Measurements from ENCODE around the gene WFDC8. TPM values are rescaled to one million over a fixed set of nuclear protein-coding genes. Genes with fewer than 3 reads are reported as not detected.

Gene WFDC8
- total RNA-seq, 1 donor from 2014 or later = not detected

Small RNAs within 50 kb of the gene (small RNA-seq; reads per million reads assigned to genes)
- not detected for gene AL031663.1 (ENCODE audit: low replicate concordance)
- not detected for gene HSPD1P21 (ENCODE audit: low replicate concordance)
- not detected for gene RNA5SP485 (ENCODE audit: low replicate concordance)

Other genes starting within 250 kb of the WFDC8 start
- 26.9 TPM for gene SDC4, start 230.9 kb downstream of the WFDC8 start, total RNA-seq
- gene SYS1, start 216.1 kb downstream of the WFDC8 start, total RNA-seq = 20.0 TPM
- gene TP53TG5, start 201.0 kb downstream of the WFDC8 start, total RNA-seq = not detected
- 23.4 TPM for gene DBNDD2, start 171.0 kb downstream of the WFDC8 start, total RNA-seq
- 27.4 TPM for gene PIGT, start 163.1 kb downstream of the WFDC8 start, total RNA-seq
- gene WFDC2, start 109.5 kb downstream of the WFDC8 start, total RNA-seq = 16.6 TPM
- not detected for gene SPINT3, start 63.7 kb downstream of the WFDC8 start, total RNA-seq
- gene WFDC6, start 39.8 kb downstream of the WFDC8 start, total RNA-seq = not detected
- not detected for gene EPPIN, start 31.9 kb downstream of the WFDC8 start, total RNA-seq
- not detected for gene WFDC10A, start 50.5 kb upstream of the WFDC8 start, total RNA-seq
- not detected for gene WFDC9, start 52.0 kb upstream of the WFDC8 start, total RNA-seq
- not detected for gene WFDC11, start 91.0 kb upstream of the WFDC8 start, total RNA-seq
- not detected for gene WFDC13, start 122.8 kb upstream of the WFDC8 start, total RNA-seq
- gene WFDC10B, start 125.7 kb upstream of the WFDC8 start, total RNA-seq = not detected
- gene SPINT4, start 143.1 kb upstream of the WFDC8 start, total RNA-seq = not detected
- not detected for gene WFDC3, start 212.6 kb upstream of the WFDC8 start, total RNA-seq
- gene DNTTIP1, start 212.7 kb upstream of the WFDC8 start, total RNA-seq = 16.9 TPM
- gene UBE2C, start 233.4 kb upstream of the WFDC8 start, total RNA-seq = 13.8 TPM
- 2,441 TPM for gene TNNC2, start 248.0 kb upstream of the WFDC8 start, total RNA-seq